ENCODE measurements around the gene GNB1L. TPM values are rescaled to one million over a fixed set of nuclear protein-coding genes. Genes with fewer than 3 reads are reported as not detected.

Gene GNB1L
- total and polyA plus RNA-seq, 2 donors (not counting 1 experiment from before 2014, with no cell fraction given) = 6.6 to 12.1 TPM

GRCh38 chr22:19806213-19807160 is 48.2 kb downstream of the GNB1L start:
- no peak overlapping the region for H2AFZ ChIP-seq (ENCODE audit: insufficient read depth, low read depth, low read length, poor library complexity, severe bottlenecking)
- H3K27me3 ChIP-seq (replicated peaks in 1 of 4; ENCODE audit: control extremely low read depth in 1 of 4, control insufficient read depth in 3 of 4, insufficient read depth in 4 of 4, low read length in 3 of 4) = no peaks in the 10 kb centered on the region
- TF ChIP-seq CTCF (IDR thresholded peaks at IDR 0.05) = no peak
- no peak for TF ChIP-seq EZH2 (IDR thresholded peaks at IDR 0.05; ENCODE audit: borderline replicate concordance, insufficient read depth, low read depth, low read length, poor library complexity, severe bottlenecking)
- no peak overlapping the region for H3K4me2 ChIP-seq (replicated peaks; ENCODE audit: low read depth, low read length, poor library complexity, severe bottlenecking)
- WGBS (ENCODE audit: insufficient coverage) = 93% methylated on average over 38 of the region's 38 CpGs
- no peak for DNase-seq
- no peak overlapping the region for H3K27ac ChIP-seq (ENCODE audit: low read length in 2 of 2)
- H3K4me1 ChIP-seq (ENCODE audit: control insufficient read depth in 2 of 2, insufficient read depth in 2 of 2, low read length in 2 of 2) = no peaks in the 10 kb centered on the region
- no peak overlapping the region for H3K27ac Mint-ChIP-seq
- no peak overlapping the region for H3K4me3 ChIP-seq (ENCODE audit: control extremely low read depth in 1 of 5, extremely low read depth in 1 of 5, insufficient read depth in 1 of 5, low read depth in 2 of 5, low read length in 4 of 5)
- H3K36me3 ChIP-seq (replicated peaks in 1 of 2; ENCODE audit: control extremely low read depth in 1 of 2, control insufficient read depth in 1 of 2, extremely low read depth in 1 of 2, insufficient read depth in 2 of 2, low read length in 1 of 2) = peaks cover 0 to 5% of the 10 kb centered on the region in 2 experiments
- no peaks in the 10 kb centered on the region for H3K4me1 Mint-ChIP-seq
- H3K9ac ChIP-seq (ENCODE audit: low read length) = no peak overlapping the region
- intact Hi-C loops (cut with micrococcal nuclease) = no loop called here
- no peak for ATAC-seq (ENCODE audit: low read depth)
- ChIA-PET POLR2A (no interaction called here), CTCF (no interaction called here)
- no peaks in the 10 kb centered on the region for H3K79me2 ChIP-seq (ENCODE audit: control insufficient read depth, insufficient read depth, low read length)
- no peaks in the 10 kb centered on the region for H4K20me1 ChIP-seq (ENCODE audit: control insufficient read depth, insufficient read depth, low read length, poor library complexity, severe bottlenecking)
- no peak overlapping the region for H3K4me3 Mint-ChIP-seq
- no peaks in the 10 kb centered on the region for H3K9me3 ChIP-seq (ENCODE audit: control extremely low read depth in 1 of 3, control insufficient read depth in 2 of 3, insufficient read depth in 1 of 3, low read length in 2 of 3)
- no peaks in the 10 kb centered on the region for H3K27me3 Mint-ChIP-seq
- H3K9me3 Mint-ChIP-seq (ENCODE audit: insufficient read depth) = no peaks in the 10 kb centered on the region

DNA sequence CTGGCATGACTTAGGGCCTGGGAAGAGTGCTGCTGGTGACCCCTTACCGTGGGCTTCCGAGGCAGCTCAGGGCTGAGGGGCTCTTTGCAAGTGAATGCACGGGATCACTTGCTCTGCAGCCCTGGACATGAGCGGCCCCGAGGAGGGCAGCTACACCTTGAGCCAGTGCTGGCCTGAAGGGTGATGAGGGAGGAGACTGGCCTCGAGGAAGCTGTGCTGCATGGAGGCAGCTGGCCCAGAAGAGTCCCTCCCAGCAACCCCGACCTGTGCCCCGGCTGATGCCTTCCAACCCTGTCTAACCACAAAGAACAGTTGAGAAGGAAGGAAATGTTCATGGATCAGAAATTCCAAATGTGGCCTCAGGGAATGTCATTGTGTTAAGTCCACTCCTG is 48.9 kb downstream of the GNB1L start:
- no peak overlapping the region for H2AFZ ChIP-seq (ENCODE audit: insufficient read depth, low read depth, low read length, poor library complexity, severe bottlenecking)
- Mint-ChIP-seq H3K4me3 (no peak overlapping the region), H3K9me3 (ENCODE audit: insufficient read depth) (no peaks in the 10 kb centered on the region), H3K27ac (no peak overlapping the region), H3K27me3 (no peaks in the 10 kb centered on the region), H3K4me1 (no peaks in the 10 kb centered on the region)
- 97% methylated on average over 6 of the region's 8 CpGs for WGBS (ENCODE audit: insufficient coverage)
- ATAC-seq (ENCODE audit: low read depth) (no peak), DNase-seq (no peak)
- no peaks in the 10 kb centered on the region for H3K9me3 ChIP-seq (ENCODE audit: control extremely low read depth in 1 of 3, control insufficient read depth in 2 of 3, insufficient read depth in 1 of 3, low read length in 2 of 3)
- POLR2A ChIA-PET = no interaction called here
- H4K20me1 ChIP-seq (ENCODE audit: control insufficient read depth, insufficient read depth, low read length, poor library complexity, severe bottlenecking) = no peaks in the 10 kb centered on the region
- intact Hi-C loops (cut with micrococcal nuclease) = no loop called here
- no peak overlapping the region for H3K4me2 ChIP-seq (replicated peaks; ENCODE audit: low read depth, low read length, poor library complexity, severe bottlenecking)
- H3K4me1 ChIP-seq (ENCODE audit: control insufficient read depth in 2 of 2, insufficient read depth in 2 of 2, low read length in 2 of 2) = no peaks in the 10 kb centered on the region
- CTCF ChIA-PET = no interaction called here
- no peaks in the 10 kb centered on the region for H3K27me3 ChIP-seq (replicated peaks in 1 of 4; ENCODE audit: control extremely low read depth in 1 of 4, control insufficient read depth in 3 of 4, insufficient read depth in 4 of 4, low read length in 3 of 4)
- H3K36me3 ChIP-seq (replicated peaks in 1 of 2; ENCODE audit: control extremely low read depth in 1 of 2, control insufficient read depth in 1 of 2, extremely low read depth in 1 of 2, insufficient read depth in 2 of 2, low read length in 1 of 2) = peaks cover 0 to 5% of the 10 kb centered on the region in 2 experiments
- H3K27ac ChIP-seq (ENCODE audit: low read length in 2 of 2) = no peak overlapping the region
- H3K79me2 ChIP-seq (ENCODE audit: control insufficient read depth, insufficient read depth, low read length) = no peaks in the 10 kb centered on the region
- no peak overlapping the region for H3K9ac ChIP-seq (ENCODE audit: low read length)
- no peak overlapping the region for H3K4me3 ChIP-seq (ENCODE audit: control extremely low read depth in 1 of 5, extremely low read depth in 1 of 5, insufficient read depth in 1 of 5, low read depth in 2 of 5, low read length in 4 of 5)
- no peak for TF ChIP-seq EZH2 (IDR thresholded peaks at IDR 0.05; ENCODE audit: borderline replicate concordance, insufficient read depth, low read depth, low read length, poor library complexity, severe bottlenecking)
- TF ChIP-seq CTCF (IDR thresholded peaks at IDR 0.05) = no peak

Data from B cell (primary cell).